Measurements from ENCODE around the gene THRB. TPM values are rescaled to one million over a fixed set of nuclear protein-coding genes. Genes with fewer than 3 reads are reported as not detected.
A peak's percentile ranks its signal among the peaks of the same experiment; 100 is the strongest.

THRB gene
- total and polyA plus RNA-seq, 9 of the 15 experiments (the other 6 are each of a cell fraction or from before 2014, with no cell fraction given): 1.7 to 14.9 (median 6.9) TPM

DNA sequence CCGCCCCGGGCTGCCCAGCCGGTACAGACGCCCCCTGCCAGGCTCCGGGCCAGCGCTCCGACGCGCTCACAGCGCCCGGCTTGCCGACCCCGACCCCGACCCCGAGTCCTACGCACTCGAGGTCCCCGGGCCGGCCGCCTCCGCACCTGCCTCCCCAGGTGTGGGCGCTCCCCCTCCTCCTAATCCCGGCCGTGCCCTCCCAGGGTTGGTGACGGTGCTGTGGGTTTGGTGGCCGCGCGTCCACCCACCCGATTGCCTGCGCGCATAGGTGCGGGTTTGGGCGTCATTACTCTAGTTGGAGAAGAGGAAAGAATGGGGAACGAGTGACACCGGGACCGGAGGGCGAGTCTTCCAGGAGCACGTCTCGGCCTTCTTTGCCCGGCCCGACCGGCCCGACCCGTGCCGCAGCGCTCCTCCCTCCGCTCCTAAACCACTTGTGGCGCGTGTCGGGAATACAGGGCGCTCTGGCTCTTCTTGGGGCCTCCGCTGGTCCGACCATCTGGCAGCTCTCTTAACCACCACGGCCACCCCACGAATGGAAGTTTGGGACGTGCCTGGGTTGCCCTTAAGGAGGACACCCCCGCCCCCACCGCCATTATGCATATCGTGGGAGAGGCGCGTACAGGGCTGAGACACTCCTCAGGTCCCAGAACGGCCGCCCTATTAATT lies 810 bp upstream of the THRB start (continued):
- TF ChIP-seq, protein P1, sequence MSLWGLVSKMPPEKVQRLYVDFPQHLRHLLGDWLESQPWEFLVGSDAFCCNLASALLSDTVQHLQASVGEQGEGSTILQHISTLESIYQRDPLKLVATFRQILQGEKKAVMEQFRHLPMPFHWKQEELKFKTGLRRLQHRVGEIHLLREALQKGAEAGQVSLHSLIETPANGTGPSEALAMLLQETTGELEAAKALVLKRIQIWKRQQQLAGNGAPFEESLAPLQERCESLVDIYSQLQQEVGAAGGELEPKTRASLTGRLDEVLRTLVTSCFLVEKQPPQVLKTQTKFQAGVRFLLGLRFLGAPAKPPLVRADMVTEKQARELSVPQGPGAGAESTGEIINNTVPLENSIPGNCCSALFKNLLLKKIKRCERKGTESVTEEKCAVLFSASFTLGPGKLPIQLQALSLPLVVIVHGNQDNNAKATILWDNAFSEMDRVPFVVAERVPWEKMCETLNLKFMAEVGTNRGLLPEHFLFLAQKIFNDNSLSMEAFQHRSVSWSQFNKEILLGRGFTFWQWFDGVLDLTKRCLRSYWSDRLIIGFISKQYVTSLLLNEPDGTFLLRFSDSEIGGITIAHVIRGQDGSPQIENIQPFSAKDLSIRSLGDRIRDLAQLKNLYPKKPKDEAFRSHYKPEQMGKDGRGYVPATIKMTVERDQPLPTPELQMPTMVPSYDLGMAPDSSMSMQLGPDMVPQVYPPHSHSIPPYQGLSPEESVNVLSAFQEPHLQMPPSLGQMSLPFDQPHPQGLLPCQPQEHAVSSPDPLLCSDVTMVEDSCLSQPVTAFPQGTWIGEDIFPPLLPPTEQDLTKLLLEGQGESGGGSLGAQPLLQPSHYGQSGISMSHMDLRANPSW (CRISPR knock-in tag; IDR thresholded peaks at IDR 0.05): 0 out of 2 replicates have a peak, but pooled peaks have one; percentile 84
- TF ChIP-seq, protein P2, sequence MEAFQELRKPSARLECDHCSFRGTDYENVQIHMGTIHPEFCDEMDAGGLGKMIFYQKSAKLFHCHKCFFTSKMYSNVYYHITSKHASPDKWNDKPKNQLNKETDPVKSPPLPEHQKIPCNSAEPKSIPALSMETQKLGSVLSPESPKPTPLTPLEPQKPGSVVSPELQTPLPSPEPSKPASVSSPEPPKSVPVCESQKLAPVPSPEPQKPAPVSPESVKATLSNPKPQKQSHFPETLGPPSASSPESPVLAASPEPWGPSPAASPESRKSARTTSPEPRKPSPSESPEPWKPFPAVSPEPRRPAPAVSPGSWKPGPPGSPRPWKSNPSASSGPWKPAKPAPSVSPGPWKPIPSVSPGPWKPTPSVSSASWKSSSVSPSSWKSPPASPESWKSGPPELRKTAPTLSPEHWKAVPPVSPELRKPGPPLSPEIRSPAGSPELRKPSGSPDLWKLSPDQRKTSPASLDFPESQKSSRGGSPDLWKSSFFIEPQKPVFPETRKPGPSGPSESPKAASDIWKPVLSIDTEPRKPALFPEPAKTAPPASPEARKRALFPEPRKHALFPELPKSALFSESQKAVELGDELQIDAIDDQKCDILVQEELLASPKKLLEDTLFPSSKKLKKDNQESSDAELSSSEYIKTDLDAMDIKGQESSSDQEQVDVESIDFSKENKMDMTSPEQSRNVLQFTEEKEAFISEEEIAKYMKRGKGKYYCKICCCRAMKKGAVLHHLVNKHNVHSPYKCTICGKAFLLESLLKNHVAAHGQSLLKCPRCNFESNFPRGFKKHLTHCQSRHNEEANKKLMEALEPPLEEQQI (IDR thresholded peaks at IDR 0.05): peak; percentile 47; the same call in 1 of the 2 replicates
- TF ChIP-seq, protein P3, sequence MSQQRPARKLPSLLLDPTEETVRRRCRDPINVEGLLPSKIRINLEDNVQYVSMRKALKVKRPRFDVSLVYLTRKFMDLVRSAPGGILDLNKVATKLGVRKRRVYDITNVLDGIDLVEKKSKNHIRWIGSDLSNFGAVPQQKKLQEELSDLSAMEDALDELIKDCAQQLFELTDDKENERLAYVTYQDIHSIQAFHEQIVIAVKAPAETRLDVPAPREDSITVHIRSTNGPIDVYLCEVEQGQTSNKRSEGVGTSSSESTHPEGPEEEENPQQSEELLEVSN (IDR thresholded peaks at IDR 0.05; ENCODE audit: borderline replicate concordance in 1 of 2, extremely low read depth in 1 of 2, insufficient read depth in 1 of 2, insufficient read length in 1 of 2, low read depth in 1 of 2, low read length in 1 of 2, poor library complexity in 1 of 2, severe bottlenecking in 1 of 2): peak; percentile 46 to 56
- no peak for TF ChIP-seq RAD21 (CRISPR knock-in tag; conservative IDR thresholded peaks at IDR 0.05 in 1 of 2, IDR thresholded peaks at IDR 0.05 in 1 of 2)
- no peak for TF ChIP-seq THRAP3 (IDR thresholded peaks at IDR 0.05; ENCODE audit: borderline replicate concordance)
- TF ChIP-seq RB1 (IDR thresholded peaks at IDR 0.05; ENCODE audit: low read depth): peak; percentile 36; the same call in 1 of the 2 replicates
- TF ChIP-seq TAF7 (tag; IDR thresholded peaks at IDR 0.05): no peak; the same call in 1 of the 2 replicates
- TF ChIP-seq YY1 (IDR thresholded peaks at IDR 0.05; ENCODE audit: borderline replicate concordance in 1 of 3, control insufficient read depth in 1 of 3, extremely low read depth in 1 of 3, insufficient read depth in 3 of 3, insufficient read length in 1 of 3, insufficient replicate concordance in 2 of 3, low read depth in 1 of 3, low read length in 2 of 3): peak; percentile 1 to 76 (median 21)
- peak in 1 of 2 experiments; percentile 37; a peak in 1 of 4 replicates for TF ChIP-seq CSDE1 (IDR thresholded peaks at IDR 0.05)
- TF ChIP-seq POLR2G (IDR thresholded peaks at IDR 0.05; ENCODE audit: low read depth, low read length): peak; percentile 87
- TF ChIP-seq SOX6 (IDR thresholded peaks at IDR 0.05): 0 out of 2 replicates have a peak, but pooled peaks have one; percentile 4
- TF ChIP-seq SMARCA4 (IDR thresholded peaks at IDR 0.05): 0 out of 2 replicates have a peak, but pooled peaks have one; percentile 11
- peak; percentile 71 for TF ChIP-seq ZNF316 (IDR thresholded peaks at IDR 0.05)
- TF ChIP-seq, protein P4, sequence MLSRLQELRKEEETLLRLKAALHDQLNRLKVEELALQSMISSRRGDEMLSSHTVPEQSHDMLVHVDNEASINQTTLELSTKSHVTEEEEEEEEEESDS (CRISPR knock-in tag; IDR thresholded peaks at IDR 0.05): peak; percentile 68
- TF ChIP-seq, protein P5, sequence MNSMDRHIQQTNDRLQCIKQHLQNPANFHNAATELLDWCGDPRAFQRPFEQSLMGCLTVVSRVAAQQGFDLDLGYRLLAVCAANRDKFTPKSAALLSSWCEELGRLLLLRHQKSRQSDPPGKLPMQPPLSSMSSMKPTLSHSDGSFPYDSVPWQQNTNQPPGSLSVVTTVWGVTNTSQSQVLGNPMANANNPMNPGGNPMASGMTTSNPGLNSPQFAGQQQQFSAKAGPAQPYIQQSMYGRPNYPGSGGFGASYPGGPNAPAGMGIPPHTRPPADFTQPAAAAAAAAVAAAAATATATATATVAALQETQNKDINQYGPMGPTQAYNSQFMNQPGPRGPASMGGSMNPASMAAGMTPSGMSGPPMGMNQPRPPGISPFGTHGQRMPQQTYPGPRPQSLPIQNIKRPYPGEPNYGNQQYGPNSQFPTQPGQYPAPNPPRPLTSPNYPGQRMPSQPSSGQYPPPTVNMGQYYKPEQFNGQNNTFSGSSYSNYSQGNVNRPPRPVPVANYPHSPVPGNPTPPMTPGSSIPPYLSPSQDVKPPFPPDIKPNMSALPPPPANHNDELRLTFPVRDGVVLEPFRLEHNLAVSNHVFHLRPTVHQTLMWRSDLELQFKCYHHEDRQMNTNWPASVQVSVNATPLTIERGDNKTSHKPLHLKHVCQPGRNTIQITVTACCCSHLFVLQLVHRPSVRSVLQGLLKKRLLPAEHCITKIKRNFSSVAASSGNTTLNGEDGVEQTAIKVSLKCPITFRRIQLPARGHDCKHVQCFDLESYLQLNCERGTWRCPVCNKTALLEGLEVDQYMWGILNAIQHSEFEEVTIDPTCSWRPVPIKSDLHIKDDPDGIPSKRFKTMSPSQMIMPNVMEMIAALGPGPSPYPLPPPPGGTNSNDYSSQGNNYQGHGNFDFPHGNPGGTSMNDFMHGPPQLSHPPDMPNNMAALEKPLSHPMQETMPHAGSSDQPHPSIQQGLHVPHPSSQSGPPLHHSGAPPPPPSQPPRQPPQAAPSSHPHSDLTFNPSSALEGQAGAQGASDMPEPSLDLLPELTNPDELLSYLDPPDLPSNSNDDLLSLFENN (IDR thresholded peaks at IDR 0.05; ENCODE audit: low read depth in 2 of 2, low read length in 2 of 2): 0 out of 4 replicates have a peak, but pooled peaks of 1 of the 2 experiments have one; percentile 46

Measured in K562 (cell line).